Smooth muscle cell of the pulmonary artery (primary cell): ENCODE measurements around the gene CDKN2A. TPM values are rescaled to one million over a fixed set of nuclear protein-coding genes. Genes with fewer than 3 reads are reported as not detected.

Experiments
- total RNA-seq: library from RNA; depleted of rRNA; stranded (reverse); fragments of >200 nt; gene quantifications from 2 replicates; pipeline ENCODE4 v1.2.3, GENCODE V29; 2014

CDKN2A gene
- total RNA-seq, result 6.6 and 19.3 TPM in 2 replicates

DNA sequence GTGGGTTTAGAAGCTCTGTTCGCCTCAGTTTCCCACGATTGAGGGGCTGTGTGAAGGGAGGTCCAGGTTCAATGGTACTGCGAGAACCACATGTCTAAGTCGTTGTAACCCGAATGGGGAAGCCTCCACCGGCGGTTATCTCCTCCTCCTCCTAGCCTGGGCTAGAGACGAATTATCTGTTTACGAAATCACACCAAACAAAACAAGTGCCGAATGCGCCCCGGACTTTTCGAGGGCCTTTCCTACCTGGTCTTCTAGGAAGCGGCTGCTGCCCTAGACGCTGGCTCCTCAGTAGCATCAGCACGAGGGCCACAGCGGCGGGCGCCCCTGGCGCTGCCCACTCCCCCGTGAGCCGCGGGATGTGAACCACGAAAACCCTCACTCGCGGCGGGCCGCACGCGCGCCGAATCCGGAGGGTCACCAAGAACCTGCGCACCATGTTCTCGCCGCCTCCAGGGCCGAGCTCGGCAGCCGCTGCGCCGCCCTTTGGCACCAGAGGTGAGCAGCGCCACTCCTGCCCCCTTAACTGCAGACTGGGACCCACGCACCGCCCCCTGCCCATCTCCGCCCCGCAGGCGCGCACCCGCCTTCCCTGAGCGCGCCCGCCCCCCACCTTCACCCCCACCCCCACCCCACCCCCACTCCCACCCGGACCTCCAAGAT lies at the start of gene CDKN2A:
CDKN2A (minus strand) TSS at position 500 of the 663 bp plus-strand sequence.

DNA sequence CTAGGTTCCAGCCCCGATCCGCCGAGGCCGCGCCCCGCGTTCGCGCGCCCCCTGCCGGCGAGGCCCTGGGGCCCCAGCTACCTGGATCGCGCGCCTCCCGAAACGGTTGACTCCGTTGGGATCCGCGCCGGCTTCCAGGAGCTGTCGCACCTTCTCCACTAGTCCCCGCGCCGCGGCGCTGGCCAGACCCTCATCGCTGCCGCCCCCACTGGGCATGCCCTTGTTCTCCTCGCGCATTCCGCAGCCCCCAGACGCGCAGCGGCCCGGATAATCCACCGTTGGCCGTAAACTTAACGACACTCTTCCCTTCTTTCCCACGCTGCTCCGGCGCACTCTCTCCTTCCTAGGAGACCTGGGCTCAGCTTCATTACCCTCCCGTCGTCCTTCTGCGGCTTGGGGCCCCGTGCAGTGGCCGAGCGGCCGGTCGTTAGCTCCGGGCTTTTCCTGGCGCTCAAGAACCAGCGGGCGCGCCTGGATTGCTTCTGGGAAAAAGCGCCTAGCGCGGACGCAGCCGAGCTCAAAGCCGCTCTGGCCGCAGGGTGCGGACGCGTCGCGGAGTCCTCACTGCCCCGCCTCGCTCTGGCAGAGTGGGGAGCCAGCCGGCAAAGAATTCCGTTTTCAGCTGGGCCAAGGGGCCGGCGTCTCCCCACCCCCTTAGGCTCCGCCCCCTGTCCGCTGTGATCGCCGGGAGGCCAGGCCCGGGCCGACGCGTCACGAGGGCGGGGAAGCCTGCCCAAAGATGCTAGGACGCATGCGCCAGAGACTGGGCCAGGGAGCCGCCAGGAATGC lies 14.7 kb upstream of the CDKN2A start, which contains the start of gene CDKN2B:
CDKN2B (minus strand) TSS at position 589 of the 789 bp plus-strand sequence; CDS start at position 237, 352 bp downstream.

DNA sequence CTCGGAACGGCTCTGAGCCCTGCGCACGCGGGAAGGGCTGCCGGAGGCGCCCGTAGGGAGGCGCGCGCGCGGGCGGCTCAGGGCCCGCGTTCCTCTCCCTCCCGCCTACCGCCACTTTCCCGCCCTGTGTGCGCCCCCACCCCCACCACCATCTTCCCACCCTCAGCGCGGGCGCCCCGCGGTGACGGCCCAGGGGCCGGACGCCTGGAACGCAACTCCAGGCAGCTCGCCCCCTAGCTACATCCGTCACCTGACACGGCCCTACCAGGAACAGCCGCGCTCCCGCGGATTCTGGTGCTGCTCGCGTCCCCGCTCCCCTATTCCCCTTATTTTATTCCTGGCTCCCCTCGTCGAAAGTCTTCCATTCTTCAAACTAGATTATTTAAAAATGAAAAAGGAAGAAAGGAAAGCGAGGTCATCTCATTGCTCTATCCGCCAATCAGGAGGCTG lies 389 bp upstream of the CDKN2A start, which contains the start of gene CDKN2B-AS1:
CDKN2B-AS1 (plus strand) TSS at position 236 of the 450 bp plus-strand sequence.

Other genes with a start within 250 kb of the CDKN2A start
- 28.9 and 42.2 TPM in 2 replicates for gene MTAP, start 191.8 kb downstream of the CDKN2A start, total RNA-seq
- 1.3 and 1.8 TPM in 2 replicates for gene CDKN2B-AS1, start 399 bp upstream of the CDKN2A start, total RNA-seq
- gene CDKN2B, start 14.9 kb upstream of the CDKN2A start, total RNA-seq, result 6.0 and 52.4 TPM in 2 replicates